ENCODE measurements around the gene ARHGAP21.

Gene ARHGAP21

GRCh38 chr10:24722676-24723385 is 856 bp downstream of the ARHGAP21 start:
- no peak for DNase-seq (ENCODE audit: low read depth, low spot score)

GRCh38 chr10:24722131-24722675 is 1.5 kb downstream of the ARHGAP21 start:
- no peak for DNase-seq (ENCODE audit: low read depth, low spot score)

- DNase-seq (ENCODE audit: low read depth, low spot score) = no peak
Observed at GRCh38 chr10:24721229-24722106, 2.2 kb downstream of the ARHGAP21 start.

GRCh38 chr10:24720096-24720495 is 3.6 kb downstream of the ARHGAP21 start:
- no peak for DNase-seq (ENCODE audit: low read depth, low spot score)

GRCh38 chr10:24718031-24718855 is 5.4 kb downstream of the ARHGAP21 start:
- DNase-seq (ENCODE audit: low read depth, low spot score) = no peak

- no peak for DNase-seq (ENCODE audit: low read depth, low spot score)
Observed at GRCh38 chr10:24716295-24716694, 7.4 kb downstream of the ARHGAP21 start.

GRCh38 chr10:24715246-24715769 is 8.4 kb downstream of the ARHGAP21 start:
- no peak for DNase-seq (ENCODE audit: low read depth, low spot score)

- no peak for DNase-seq (ENCODE audit: low read depth, low spot score)
Observed at GRCh38 chr10:24713086-24713485, 10.6 kb downstream of the ARHGAP21 start.

GRCh38 chr10:24711465-24711864 is 12.2 kb downstream of the ARHGAP21 start:
- no peak for DNase-seq (ENCODE audit: low read depth, low spot score)

GRCh38 chr10:24708081-24708480 is 15.6 kb downstream of the ARHGAP21 start:
- no peak for DNase-seq (ENCODE audit: low read depth, low spot score)

GRCh38 chr10:24707445-24707844 is 16.2 kb downstream of the ARHGAP21 start:
- no peak for DNase-seq (ENCODE audit: low read depth, low spot score)

- DNase-seq (ENCODE audit: low read depth, low spot score) = peak; percentile 79
Observed at GRCh38 chr10:24706479-24707118, 17.1 kb downstream of the ARHGAP21 start.

GRCh38 chr10:24703700-24704099 is 20.0 kb downstream of the ARHGAP21 start:
- no peak for DNase-seq (ENCODE audit: low read depth, low spot score)

- no peak for DNase-seq (ENCODE audit: low read depth, low spot score)
Observed at GRCh38 chr10:24701447-24701846, 22.2 kb downstream of the ARHGAP21 start.

- no peak for DNase-seq (ENCODE audit: low read depth, low spot score)
Observed at GRCh38 chr10:24700948-24701347, 22.7 kb downstream of the ARHGAP21 start.

GRCh38 chr10:24698270-24698669 is 25.4 kb downstream of the ARHGAP21 start:
- DNase-seq (ENCODE audit: low read depth, low spot score) = no peak

- no peak for DNase-seq (ENCODE audit: low read depth, low spot score)
Observed at GRCh38 chr10:24697080-24697479, 26.6 kb downstream of the ARHGAP21 start.

GRCh38 chr10:24695452-24695851 is 28.2 kb downstream of the ARHGAP21 start:
- DNase-seq (ENCODE audit: low read depth, low spot score) = no peak

GRCh38 chr10:24694086-24694485 is 29.6 kb downstream of the ARHGAP21 start:
- no peak for DNase-seq (ENCODE audit: low read depth, low spot score)

- DNase-seq (ENCODE audit: low read depth, low spot score) = no peak
Observed at GRCh38 chr10:24690961-24691512, 32.6 kb downstream of the ARHGAP21 start.
